Stimulated activated CD4-positive, alpha-beta T cell treated with anti-CD3 and anti-CD28 coated beads, Interleukin-12 subunit alpha, Interleukin-12 subunit beta, amount 100 ng/mL, for 24 hours (primary cell): ENCODE data around the gene PPP1R26.
"Not testable (repeated sequence)": the region's sequence is repeated elsewhere in the genome, so short reads cannot be mapped to it uniquely, and the experiment has no call there.

Experiments
- DNase-seq, 2 experiments: peaks; one replicate each; pipeline ENCODE4 v3.0.0-alpha.2; 2020; ENCODE audit warnings: low read depth in 2 of 2

Gene PPP1R26, protein sequence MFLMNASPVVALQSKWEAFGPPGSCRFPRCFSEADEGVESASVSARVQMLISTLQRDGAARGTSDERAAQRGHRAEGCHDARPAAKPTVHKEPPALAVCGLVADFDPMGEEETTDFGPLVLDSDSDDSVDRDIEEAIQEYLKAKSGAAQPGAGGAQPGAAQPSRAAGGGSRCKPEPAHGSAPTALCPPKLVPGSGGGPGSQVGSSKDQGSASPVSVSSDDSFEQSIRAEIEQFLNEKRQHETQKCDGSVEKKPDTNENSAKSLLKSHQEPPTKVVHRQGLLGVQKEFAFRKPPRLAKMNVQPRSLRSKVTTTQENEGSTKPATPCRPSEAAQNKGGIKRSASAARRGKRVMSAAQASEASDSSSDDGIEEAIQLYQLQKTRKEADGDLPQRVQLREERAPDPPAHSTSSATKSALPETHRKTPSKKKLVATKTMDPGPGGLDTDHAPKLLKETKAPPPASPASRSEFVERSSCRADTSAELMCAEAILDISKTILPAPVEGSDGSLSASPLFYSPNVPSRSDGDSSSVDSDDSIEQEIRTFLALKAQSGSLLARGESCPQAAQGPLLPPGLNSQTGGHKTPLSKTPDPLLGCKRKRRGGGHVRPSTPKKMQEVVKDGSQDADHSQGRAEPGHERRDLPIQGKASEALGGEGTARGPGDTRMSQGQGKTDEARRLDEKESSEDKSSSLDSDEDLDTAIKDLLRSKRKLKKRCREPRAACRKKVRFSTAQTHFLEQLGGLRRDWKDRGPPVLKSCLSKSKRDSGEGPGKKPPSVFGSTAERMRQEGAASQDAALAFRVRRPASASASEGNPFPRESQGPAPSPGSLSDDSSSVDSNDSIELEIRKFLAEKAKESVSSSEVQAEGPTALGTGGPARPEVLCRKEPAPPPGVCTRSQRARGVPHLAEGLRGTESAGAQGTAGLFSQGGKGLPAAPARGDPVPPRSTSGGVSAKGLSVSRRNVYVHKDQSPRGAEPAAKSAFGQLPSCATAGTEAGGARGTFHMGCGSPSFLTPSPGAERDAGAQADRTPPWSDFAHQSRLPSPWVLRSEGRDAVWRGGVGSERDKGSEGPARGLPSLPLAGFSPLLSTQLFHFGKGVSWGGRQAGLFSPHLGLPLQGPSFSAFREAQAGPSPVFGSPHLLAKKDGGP (N-terminal part only)

DNA sequence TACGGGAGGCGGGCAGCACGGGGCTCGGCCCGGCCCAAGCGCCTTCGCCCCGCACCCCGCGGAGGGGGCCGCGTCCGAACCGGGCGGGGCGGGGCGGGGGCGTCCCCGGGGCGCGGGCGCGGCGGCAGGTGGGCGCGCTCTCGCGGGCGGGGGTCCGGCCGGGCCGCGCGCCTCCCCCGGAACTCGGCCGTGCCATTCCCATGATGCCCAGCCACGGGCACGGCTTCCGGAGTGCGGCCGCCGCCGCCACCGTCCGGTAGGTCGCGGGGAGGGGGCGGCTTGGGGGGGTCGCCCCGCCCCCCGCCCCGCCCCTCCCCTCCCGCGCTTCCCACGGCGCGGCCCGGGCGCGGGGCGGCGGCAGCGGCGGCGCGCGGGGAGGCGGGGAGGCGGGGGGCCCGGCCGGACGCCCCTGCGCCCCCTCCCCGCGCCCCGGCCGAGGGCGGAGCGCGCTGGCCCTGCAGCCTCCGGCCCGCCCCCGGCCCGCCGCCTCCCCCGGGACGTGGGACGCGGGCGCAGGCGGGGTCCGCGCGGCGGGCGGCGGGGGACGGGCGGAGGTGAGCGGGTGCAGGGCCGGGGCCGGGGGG is at the start of gene PPP1R26:
PPP1R26 (plus strand) TSS at position 314 of the 584 bp plus-strand sequence. CDS start 4,729 bp downstream, outside the sequence.
- no peak for DNase-seq

GRCh38 chr9:135437259-135437658 is 42.3 kb upstream of the PPP1R26 start:
- no peak for DNase-seq

DNA sequence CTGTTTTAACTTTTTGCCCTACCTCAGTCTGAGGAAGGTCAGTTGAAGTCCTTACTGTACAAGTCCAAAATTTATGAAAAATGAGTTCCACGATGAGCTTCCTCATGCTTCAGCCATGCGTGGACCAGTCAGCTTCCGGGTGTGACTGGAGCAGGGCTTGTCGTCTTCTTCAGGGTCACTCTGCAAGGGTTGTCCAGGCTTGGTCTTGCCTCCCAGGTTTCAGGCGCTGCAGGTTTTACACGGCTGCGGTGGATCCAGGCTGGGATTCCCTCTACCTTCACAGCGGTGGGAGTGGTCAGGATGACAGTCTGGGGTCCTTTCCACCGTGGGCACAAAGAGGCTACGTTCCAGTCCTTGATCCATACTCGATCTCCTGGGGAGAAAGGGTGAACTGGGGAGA is 41.9 kb upstream of the PPP1R26 start:
- DNase-seq: not testable (repeated sequence)

DNA sequence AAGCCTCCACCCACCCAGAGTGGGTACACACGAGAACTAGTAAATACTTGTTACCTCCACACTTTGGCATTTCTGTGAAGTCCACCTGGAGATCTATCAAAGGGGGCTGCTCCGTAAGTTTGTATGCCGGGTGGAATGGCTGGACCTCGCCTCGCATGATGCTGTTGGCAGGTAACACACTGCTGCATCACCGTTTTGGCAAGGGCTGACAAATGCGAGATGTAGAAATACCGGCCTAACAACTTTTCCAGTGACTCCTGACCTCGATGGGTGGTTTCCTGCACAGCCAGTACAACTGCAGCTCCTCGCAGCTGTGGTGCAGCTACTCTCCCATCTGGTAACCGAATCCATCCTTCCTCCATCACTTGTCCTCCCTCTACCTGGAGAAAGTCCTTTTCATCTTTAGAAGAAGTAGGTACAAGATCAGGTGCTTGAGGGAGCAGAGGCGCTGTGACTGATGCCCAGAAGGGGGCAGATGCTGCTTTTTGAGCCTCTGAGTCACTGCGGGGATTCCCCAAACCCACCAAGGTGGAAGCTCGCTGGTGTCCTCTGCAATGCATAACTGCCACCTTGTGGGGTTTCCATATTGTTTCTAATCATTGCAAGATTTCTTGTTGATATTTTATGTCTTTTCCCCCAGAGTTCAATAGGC is 40.9 kb upstream of the PPP1R26 start:
- peak; percentile 23 to 41 for DNase-seq

- DNase-seq: not testable (repeated sequence)
Observed at GRCh38 chr9:135439514-135439913, 40.1 kb upstream of the PPP1R26 start.

- no peak for DNase-seq
Observed at GRCh38 chr9:135439916-135440315, 39.7 kb upstream of the PPP1R26 start.

DNA sequence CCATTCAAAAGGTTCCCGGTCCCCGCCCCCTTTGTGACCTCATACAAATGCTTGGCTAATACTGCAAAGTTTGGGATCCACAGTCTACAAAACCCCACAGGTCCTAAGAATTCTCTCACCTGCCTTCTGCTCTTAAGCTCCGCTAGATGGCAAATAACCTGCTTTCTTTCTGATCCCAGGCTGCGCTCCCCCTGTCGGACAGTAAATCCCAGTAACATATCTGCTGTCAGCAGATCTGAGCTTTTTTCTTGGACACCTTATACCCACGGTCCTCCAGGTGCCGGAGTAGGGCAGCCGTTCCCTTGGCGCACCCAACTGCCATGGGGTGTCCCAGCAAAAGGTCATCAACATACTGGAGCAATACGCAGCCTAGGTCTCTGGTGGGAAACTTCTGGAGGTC is 39.0 kb upstream of the PPP1R26 start:
- no peak for DNase-seq

DNA sequence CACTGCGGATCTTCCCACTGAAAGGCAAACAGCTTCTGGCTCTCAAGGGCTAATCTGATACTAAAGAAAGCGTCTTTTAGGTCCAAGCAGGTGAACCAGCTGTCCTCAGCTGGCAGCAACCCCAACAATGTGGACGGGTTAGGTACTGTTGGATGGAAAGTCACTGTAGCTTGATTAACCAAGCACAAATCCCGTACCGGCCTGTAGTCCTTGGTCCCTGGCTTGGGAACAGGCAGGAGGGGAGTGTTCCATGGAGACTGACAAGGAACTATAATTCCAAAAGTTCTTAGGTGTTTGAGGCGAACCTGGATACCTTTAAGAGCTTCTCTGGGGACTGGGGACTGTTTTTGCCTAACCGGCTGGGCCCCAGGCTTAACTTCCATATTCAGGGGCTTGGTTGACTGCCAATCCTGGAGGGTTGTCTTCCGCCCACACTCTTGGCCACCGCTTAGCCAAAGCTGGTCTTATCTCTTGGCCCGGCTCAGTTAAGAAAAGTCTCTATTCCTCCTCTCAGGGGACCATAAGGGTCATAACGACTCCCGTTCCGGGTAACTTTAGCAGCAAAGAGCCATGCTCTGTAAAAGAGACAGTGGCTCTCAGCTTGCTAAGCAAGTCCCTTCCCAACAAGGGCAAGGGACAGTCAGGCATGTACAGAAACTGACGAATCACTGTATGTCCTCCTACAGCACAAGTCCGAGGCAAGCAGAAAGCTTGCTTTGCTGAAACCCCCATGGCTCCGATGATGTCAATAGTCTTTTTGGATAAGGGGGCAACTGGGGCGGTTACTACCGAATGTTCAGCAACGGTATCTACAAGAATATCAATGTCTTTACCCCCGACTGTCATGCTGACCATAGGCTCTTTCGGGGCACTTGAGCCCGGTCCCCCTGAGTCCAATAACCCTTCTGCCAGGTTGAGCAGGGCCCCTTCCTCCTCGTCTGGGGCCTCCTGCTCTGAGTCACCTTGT is 38.2 kb upstream of the PPP1R26 start:
- not testable (repeated sequence) for DNase-seq

DNA sequence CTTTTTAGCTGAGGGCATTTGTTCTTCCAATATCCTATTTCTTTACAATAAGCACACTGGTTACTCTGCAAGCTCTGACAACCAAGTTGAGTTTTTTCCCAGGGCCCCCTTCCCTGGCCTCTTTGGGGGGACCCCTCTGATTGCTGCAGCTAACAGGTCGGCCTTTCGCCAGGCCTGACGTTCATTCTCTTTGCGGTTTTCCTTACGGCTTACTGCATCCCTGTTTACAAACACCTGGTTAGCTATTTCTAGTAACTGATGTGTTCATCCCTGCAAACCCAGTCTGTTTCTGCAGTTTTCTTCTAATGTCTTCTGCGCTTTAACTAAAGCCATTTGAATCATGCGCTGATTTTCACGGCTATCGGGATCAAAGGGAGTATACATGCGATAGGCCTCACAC is 37.5 kb upstream of the PPP1R26 start:
- no peak for DNase-seq

GRCh38 chr9:135443797-135444425 is 35.7 kb upstream of the PPP1R26 start:
- no peak for DNase-seq

GRCh38 chr9:135447126-135447525 is 32.5 kb upstream of the PPP1R26 start:
- DNase-seq: no peak

- no peak for DNase-seq
Observed at GRCh38 chr9:135448663-135449100, 30.9 kb upstream of the PPP1R26 start.

DNA sequence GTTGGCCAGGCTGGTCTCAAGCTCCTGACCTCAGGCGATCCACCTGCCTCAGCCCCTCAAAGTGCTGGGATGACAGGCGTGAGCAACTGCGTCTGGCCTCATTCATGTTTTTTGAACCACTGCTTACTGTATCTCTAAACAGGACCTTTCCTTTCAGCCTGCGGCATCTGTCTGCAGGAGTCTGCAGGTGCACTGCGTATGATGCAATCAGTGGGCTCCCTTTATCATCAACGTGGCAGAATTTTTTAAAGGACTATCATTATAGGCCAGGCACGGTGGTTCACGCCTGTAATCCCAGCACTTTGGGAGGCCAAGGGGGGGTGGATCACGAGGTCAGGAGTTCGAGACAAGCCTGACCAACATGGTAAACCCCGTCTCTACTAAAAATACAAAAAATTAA is 30.1 kb upstream of the PPP1R26 start:
- not testable (repeated sequence) for DNase-seq

GRCh38 chr9:135450956-135451355 is 28.6 kb upstream of the PPP1R26 start:
- DNase-seq: no peak

GRCh38 chr9:135451909-135452308 is 27.7 kb upstream of the PPP1R26 start:
- not testable (repeated sequence) for DNase-seq

- no peak for DNase-seq
Observed at GRCh38 chr9:135454737-135455136, 24.8 kb upstream of the PPP1R26 start.

DNA sequence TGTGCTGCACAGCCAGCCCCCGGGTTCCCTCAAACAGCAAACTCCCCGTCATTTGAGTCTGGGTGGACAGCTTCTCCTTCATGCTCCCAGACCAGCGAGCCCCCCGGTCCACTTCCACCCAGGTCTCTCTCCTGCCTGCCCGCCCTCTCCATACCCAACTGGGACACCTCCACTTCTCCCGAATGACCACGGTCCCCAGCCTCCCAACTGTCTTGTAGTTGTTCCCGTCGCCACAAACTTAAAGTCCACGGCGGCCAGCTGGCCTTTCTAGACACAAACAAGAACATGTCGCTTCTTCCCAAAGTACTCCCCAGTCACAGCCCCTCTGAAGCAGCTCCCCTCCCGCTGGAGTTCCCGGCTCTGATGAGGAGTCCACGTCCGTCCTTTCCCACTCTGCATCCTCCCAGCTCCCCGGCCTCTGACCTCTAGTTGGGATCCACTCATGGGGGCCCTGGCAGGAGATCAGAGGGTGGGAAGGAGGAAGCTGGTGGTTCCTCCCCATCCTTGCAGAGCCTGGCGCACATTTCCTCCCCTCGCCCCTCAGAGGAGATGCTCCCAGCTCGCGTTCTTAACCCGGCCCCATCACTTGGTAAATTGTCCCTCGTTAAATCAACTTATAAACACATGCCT is 24.1 kb upstream of the PPP1R26 start:
- no peak for DNase-seq

DNA sequence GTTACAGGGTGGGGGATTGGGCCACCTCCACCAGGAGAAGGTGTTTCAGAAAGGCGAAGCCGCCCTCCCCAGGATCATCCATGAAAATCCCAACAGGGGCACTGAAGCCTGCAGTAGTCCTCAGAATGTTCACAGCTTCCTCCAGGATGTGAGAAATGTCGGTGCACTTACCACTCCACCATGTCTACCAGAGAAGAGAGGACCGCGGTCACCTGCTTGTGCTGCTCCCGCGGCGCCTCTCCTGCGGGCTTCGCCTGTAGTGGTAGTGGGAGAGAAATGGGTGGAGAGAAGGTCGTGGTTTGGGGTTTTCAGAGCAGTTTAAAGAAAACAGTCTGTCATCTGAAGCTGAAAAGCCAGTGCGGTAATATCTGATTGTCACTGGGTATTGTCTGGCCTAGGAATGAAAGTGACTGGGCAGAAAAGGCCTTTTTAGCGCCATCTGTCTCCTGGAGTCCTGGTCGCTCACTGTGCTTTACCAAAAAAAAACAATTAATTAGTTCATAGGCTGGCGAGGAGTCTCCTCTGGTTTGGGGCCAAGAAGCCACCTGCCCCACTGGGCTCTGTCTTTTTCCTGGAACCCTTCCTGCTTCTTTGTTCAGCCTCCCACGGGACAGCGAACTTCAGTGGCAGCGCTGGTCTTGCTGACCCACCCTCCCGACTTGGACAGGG is 23.0 kb upstream of the PPP1R26 start:
- no peak for DNase-seq
